ENCODE data around the gene GTPBP8. TPM values are rescaled to one million over a fixed set of nuclear protein-coding genes. Genes with fewer than 3 reads are reported as not detected.

GTPBP8 gene
- total RNA-seq, 4 donors from 2014 or later: 21.6 to 30.8 (median 24.8) TPM

- no peaks in the 10 kb centered on the region for H3K9me3 ChIP-seq
- no peak for DNase-seq (ENCODE audit: extremely low spot score)
- intact Hi-C loops (cut with DNase I): no loop called here
Measured at GRCh38 chr3:112972158-112972557, 18.6 kb upstream of the GTPBP8 start.

GRCh38 chr3:112973325-112974177 lies 17.2 kb upstream of the GTPBP8 start:
- Histone ChIP-seq H3K9me3 (no peaks in the 10 kb centered on the region), H3K36me3 (no peaks in the 10 kb centered on the region), H3K27ac (replicated peaks in 1 of 4) (no peak overlapping the region), H3K4me3 (peak overlapping the region in 3 of 4 donors; percentile 0 to 32 (median 17)), H3K4me1 (no peaks in the 10 kb centered on the region), H3K27me3 (no peaks in the 10 kb centered on the region)
- intact Hi-C loops (cut with DNase I): no loop called here
- TF ChIP-seq EP300 (IDR thresholded peaks at IDR 0.05): no peak
- TF ChIP-seq POLR2A (IDR thresholded peaks at IDR 0.05; ENCODE audit: low read depth): no peak
- no peak for TF ChIP-seq CTCF (IDR thresholded peaks at IDR 0.05)
- no peak for TF ChIP-seq POLR2AphosphoS5 (IDR thresholded peaks at IDR 0.05)
- WGBS: 74% methylated on average over 5 of the region's 5 CpGs
- DNase-seq (ENCODE audit: extremely low spot score): no peak

More at GRCh38 chr3:112972158-112972557, 18.6 kb upstream of the GTPBP8 start:
- TF ChIP-seq CTCF (IDR thresholded peaks at IDR 0.05) (no peak), POLR2AphosphoS5 (IDR thresholded peaks at IDR 0.05) (no peak), EP300 (IDR thresholded peaks at IDR 0.05) (no peak), POLR2A (IDR thresholded peaks at IDR 0.05; ENCODE audit: low read depth) (no peak)
- Histone ChIP-seq H3K27me3 (no peaks in the 10 kb centered on the region), H3K27ac (replicated peaks in 1 of 4) (no peak overlapping the region), H3K36me3 (no peaks in the 10 kb centered on the region), H3K4me3 (no peak overlapping the region), H3K4me1 (no peaks in the 10 kb centered on the region)

- 91% methylated on average over 2 of the region's 2 CpGs for WGBS
- Histone ChIP-seq H3K27ac (replicated peaks in 1 of 4) (no peak overlapping the region), H3K4me3 (peak overlapping the region; percentile 0 to 32 (median 14))
Measured at GRCh38 chr3:112974178-112974517, 16.6 kb upstream of the GTPBP8 start.

GRCh38 chr3:112974894-112975293 lies 15.9 kb upstream of the GTPBP8 start, which contains the start of gene CD200R1:
TSS of gene CD200R1 (minus strand) at chr3:112975103. CDS start at chr3:112974857, 246 bp downstream.
- Histone ChIP-seq H3K9me3 (no peaks in the 10 kb centered on the region), H3K27ac (replicated peaks in 1 of 4) (no peak within 1 kb of the TSS), H3K4me1 (no peaks in the 10 kb centered on the region), H3K27me3 (no peaks in the 10 kb centered on the region), H3K4me3 (peak within 1 kb of the TSS; percentile 0 to 32 (median 14)), H3K36me3 (no peaks in the 10 kb centered on the region)
- 56% methylated on average over 5 of the region's 5 CpGs for WGBS
- TF ChIP-seq POLR2AphosphoS5 (IDR thresholded peaks at IDR 0.05): no peak
- no peak for TF ChIP-seq CTCF (IDR thresholded peaks at IDR 0.05)
- no peak for TF ChIP-seq POLR2A (IDR thresholded peaks at IDR 0.05; ENCODE audit: low read depth)
- TF ChIP-seq EP300 (IDR thresholded peaks at IDR 0.05): no peak
- DNase-seq (ENCODE audit: extremely low spot score): no peak
- intact Hi-C loops (cut with DNase I): no loop called here

More at GRCh38 chr3:112974178-112974517, 16.6 kb upstream of the GTPBP8 start:
- no peak for DNase-seq (ENCODE audit: extremely low spot score)
- no peak for TF ChIP-seq CTCF (IDR thresholded peaks at IDR 0.05)
- TF ChIP-seq POLR2A (IDR thresholded peaks at IDR 0.05; ENCODE audit: low read depth): no peak
- no peak for TF ChIP-seq EP300 (IDR thresholded peaks at IDR 0.05)
- no peak for TF ChIP-seq POLR2AphosphoS5 (IDR thresholded peaks at IDR 0.05)
- Histone ChIP-seq H3K4me1 (no peaks in the 10 kb centered on the region), H3K36me3 (no peaks in the 10 kb centered on the region), H3K9me3 (no peaks in the 10 kb centered on the region), H3K27me3 (no peaks in the 10 kb centered on the region)
- intact Hi-C loops (cut with DNase I): no loop called here
